Activated gamma-delta T cell treated with Interleukin-2 at 50 U/mL for 16 hours (primary cell): Measurements from ENCODE around the gene ZNF281.
"Not testable (repeated sequence)": the region's sequence is repeated elsewhere in the genome, so short reads cannot be mapped to it uniquely, and the experiment has no call there.

Source experiments
- DNase-seq: peaks from one replicate; pipeline ENCODE4 v3.0.0-alpha.2; 2020

The ZNF281 gene

GRCh38 chr1:200409761-200410565 lies at the start of gene ZNF281:
Gene ZNF281 (minus strand): TSS chr1:200410036. CDS start chr1:200409705, 331 bp downstream.
- DNase-seq, result peak; percentile 94

DNA sequence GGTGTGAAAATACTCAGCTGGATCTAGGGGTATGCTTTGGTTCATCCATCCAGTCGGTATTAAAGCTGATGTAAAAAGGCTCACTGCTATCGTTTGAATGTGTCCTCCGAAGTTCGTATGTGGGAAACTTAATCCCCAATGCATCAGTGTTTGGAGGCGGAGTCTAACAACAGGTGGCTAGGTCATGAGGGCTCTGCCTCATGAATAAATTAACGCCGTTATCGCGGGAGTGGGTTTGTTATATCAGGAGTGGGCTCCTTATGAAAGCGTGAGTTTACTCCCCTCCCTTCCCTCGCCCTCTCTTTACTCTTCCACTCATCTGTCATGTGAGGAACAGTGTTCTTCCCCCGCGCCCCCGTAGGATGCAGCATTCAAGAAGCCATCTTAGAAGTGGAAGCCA lies 48.9 kb upstream of the ZNF281 start:
- DNase-seq, result no peak

DNA sequence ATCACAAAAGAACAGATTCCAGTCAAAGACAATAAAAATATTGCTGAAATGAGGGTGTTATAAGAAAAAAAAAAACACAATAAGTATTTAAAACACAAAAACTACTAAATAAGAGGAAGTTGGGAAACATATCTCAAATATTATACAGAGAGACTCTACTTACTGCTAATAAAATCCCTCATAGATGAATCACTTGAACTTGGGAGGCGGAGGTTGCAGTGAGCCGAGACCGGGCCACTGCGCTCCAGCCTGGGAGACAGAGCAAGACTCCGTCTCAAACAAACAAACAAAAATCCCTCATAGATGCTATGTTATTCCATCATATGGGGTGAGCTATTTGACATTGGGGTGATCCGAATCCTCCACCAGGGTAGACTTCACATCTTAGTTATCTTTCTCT lies 48.0 kb upstream of the ZNF281 start:
- no peak for DNase-seq

- no peak for DNase-seq
These were observed 44.6 kb upstream of the ZNF281 start for GRCh38 chr1:200454425-200454824.

DNA sequence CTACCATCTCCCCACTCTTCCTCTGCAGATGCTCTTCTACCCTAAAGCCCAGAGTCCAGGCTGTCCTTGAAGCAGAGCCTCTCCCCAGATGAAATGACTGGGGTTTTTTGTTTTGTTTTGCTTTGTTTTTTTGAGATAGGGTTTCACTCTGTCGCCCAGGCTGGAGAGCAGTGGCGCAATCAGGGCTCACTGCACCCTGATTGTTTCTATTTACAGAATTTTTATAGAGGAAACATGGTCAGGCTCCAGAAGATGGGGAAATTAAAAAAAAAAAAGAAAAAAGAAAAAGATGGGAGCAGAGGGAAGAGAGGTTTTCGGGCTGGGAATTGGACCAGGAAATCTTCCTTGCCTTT lies 43.7 kb upstream of the ZNF281 start:
- no peak for DNase-seq

- DNase-seq, result no peak
These were observed 43.2 kb upstream of the ZNF281 start for GRCh38 chr1:200452850-200453552.

GRCh38 chr1:200448034-200448762 lies 38.4 kb upstream of the ZNF281 start:
- DNase-seq, result no peak

DNA sequence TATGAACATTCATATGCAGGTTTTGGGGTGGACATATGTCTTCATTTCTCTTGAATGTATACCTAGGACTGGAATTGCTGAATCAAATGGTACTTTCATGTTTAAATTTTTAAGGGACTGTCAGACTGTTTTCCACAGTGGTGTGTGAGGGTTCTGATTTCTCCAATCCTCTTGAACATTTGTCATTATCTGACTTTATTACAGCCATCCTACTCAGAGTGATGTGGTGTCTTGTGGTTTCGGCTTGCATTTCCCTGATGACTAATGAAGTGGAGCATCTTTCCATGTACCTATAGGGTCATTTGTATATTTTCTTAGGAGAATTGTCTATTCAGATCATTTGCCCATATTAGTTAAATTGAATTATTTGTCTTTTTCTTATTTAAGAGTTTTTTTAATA lies 35.4 kb upstream of the ZNF281 start:
- DNase-seq, result no peak

DNA sequence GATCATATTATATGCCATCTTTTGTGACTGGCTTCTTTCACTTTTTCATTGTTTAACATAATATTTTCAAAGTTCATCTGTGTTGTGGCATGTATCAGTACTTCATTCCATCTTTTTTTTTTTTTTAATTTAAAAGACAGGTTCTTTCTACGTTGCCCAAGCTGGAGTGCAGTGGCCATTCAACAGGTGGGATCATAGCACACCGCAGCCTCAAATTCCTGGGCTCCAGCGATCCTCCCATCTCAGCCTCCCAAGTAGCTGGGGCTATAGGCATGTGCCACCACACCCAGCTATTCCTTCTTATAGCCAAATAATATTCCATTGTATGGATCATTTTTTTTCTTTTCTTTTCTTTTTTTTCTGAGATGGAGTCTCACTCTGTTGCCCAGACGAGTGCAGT lies 34.6 kb upstream of the ZNF281 start:
- no peak for DNase-seq

DNA sequence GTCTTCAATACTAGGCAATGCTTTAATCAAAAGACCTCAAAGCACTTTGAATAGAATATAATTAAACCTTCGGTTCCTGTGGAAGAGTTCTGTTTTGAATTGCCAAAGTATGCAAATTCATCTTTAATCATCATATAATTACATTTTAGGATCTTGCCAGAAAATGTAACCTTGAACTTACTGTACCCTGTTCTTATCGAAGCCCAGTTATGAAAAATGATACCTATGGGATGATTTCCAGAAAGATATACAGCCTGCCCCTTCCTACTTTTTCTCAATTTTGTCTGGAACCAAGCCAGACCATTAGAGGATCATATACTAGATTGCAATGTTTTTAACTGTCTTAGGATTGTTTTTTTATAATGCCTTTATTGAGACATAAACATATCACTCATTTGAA lies 34.0 kb upstream of the ZNF281 start:
- DNase-seq, result no peak

- no peak for DNase-seq
These were observed 32.8 kb upstream of the ZNF281 start for GRCh38 chr1:200442537-200443156.

DNA sequence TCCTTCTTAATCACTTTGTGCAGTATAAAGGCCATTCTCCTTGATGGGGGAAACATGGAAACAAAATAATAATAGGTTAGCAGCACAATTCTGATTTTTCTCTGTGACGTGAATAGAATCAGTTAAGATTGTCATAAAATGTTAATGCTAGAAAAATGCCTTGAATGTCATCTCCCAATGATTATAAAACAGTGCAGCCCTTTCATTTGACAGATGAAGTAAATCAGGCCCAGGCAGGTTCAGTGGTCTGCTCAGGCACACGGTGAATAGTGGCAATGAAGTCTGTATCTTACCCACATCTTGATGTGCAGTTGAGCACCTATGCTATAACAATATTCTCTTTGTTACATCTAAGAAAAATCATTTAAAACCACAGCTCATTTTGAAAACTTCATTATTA lies 32.2 kb upstream of the ZNF281 start:
- no peak for DNase-seq

GRCh38 chr1:200438911-200439310 lies 29.1 kb upstream of the ZNF281 start:
- no peak for DNase-seq

GRCh38 chr1:200438413-200438812 lies 28.6 kb upstream of the ZNF281 start:
- DNase-seq, result not testable (repeated sequence)

- no peak for DNase-seq
These were observed 27.8 kb upstream of the ZNF281 start for GRCh38 chr1:200437556-200438203.

DNA sequence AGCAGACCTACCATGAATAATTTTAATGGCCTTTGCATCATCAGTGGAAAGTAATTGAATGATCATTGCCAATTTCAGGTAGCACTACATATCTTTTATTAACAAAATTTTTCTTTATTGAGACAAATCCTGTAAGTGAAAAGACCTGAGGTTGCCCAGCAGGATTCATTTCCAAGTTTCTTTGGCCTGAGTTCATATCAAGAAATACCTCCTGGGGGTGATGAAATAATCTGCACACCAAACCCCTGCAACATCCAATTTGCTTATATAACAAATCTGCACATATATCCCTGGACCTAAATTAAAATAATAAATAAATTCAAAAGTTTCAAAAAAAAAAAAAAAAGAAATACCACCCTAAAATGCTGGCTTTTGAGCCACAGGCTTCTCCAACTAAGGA lies 27.3 kb upstream of the ZNF281 start:
- no peak for DNase-seq

GRCh38 chr1:200436436-200436835 lies 26.6 kb upstream of the ZNF281 start:
- no peak for DNase-seq

DNA sequence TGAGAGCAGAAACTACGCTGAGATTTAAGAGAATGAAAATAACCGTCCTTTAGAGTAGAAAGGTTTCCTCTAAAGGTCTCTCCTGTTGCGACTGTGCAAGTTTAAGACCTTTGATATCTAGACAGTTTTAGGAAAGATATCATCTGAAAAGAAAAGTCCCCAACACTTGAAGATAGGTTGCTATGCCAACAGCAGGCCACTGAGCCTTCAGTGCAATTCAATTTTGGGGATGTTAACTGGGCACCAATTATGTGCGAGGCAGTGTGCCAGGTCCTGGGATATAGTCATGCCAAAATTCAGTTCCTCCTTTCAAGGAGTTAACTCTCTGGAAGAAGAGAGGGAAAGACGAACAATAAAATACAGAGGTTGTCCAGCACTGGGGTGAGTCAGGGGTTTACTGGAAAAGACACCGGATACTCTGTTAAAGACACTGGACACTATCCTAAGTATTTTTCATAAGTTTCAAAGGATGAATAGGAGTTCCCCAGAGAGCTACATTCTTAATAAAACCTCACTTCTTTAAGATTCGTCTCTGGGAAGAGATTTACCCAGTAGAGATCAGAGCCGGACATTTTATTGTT lies 25.5 kb upstream of the ZNF281 start:
- no peak for DNase-seq

DNA sequence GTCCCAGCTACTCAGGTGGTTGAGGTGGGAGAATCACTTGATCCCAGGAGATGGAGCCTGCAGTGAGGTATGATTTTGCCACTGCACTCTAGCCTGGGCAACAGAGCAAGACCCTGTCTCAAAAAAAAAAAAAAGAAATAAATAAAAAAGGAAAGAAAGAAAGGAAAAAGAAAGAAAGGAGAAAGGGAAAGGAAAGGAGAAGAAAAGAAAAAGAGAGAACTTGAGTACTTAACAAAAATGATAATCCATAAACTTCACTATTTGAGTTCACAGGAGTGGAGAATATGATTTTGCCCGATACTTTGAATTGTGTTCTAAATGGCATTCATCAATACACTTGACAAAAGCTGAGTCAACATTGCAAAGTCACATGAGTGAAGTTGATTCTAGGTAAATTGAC lies 23.8 kb upstream of the ZNF281 start:
- DNase-seq, result no peak

- no peak for DNase-seq
These were observed 22.8 kb upstream of the ZNF281 start for GRCh38 chr1:200432586-200432985.

DNA sequence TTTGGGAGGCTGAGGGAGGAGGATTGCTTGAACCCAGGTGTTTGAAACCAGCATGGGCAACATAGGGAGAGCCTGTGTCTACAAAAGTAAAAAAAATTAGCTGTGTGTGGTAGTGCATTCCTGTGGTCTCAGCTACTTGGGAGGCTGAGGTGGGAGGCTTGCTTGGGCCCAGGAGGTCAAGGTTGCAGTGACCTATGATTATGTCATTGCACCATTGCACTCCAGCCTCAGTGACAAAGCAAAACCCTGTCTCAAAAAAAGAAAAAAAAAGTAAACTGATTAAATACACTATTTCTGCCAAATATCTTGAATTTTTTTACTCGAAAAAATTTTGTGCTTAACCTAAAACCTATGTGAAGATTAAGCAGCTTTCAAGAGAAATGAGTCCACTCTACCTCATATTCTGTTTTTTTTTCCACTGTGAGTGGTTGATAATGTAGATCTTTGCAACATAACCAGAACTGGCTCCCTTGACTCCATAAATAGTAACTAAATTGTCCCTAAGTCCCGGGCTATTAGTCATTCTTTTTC lies 19.4 kb upstream of the ZNF281 start:
- no peak for DNase-seq
